ENCODE measurements around the gene KPNB1. TPM values are rescaled to one million over a fixed set of nuclear protein-coding genes. Genes with fewer than 3 reads are reported as not detected.
A peak's percentile ranks its signal among the peaks of the same experiment; 100 is the strongest.

Gene KPNB1
- polyA plus RNA-seq, 2 of the 4 experiments (the other 2 are of a cell fraction): 315 to 358 TPM

DNA sequence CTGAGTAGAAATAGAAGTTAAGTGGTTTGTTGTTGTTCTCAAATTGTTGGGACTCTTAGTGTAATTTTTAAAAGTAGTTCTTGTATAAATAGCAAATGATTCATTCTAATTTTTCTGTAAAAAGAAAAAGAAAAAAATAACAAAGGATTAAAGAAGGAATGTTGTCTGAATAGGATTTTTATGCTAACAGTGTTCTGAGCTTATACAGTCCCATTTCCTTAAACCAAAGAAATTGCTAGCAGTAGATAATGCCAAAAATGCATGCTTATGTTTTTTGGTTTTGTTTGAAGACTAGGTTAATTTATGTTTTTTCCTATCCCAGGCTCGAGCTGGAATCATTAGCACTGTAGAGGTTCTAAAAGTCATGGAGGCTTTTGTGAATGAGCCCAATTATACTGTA is 44.7 kb upstream of the KPNB1 start:
- peaks cover 7% of the 10 kb centered on the region; the same call in 2 of the 3 replicates for H3K4me1 ChIP-seq
- DNase-seq (ENCODE audit: low read depth in 1 of 2, low spot score in 1 of 2): no peak
- no peaks in the 10 kb centered on the region for H3K9me3 ChIP-seq
- 81% methylated on average over 1 of the region's 1 CpG for WGBS (ENCODE audit: missing lambda C conversion rate)
- ATAC-seq: no peak
- H3K4me2 ChIP-seq: no peak overlapping the region
- ChIA-PET POLR2A (interaction anchor here (1.2 kb wide), 1 partner anchor 105 kb away, joined by 3 read pairs; no protein-coding TSS in a partner anchor), CTCF (interaction anchor here (0.7 to 5.9 kb wide), 8 partner anchors 9 to 243 kb away, joined by 3 to 47 read pairs (median 4); no protein-coding TSS in a partner anchor)
- H3K27ac ChIP-seq: no peak overlapping the region
- TF ChIP-seq, protein P1, sequence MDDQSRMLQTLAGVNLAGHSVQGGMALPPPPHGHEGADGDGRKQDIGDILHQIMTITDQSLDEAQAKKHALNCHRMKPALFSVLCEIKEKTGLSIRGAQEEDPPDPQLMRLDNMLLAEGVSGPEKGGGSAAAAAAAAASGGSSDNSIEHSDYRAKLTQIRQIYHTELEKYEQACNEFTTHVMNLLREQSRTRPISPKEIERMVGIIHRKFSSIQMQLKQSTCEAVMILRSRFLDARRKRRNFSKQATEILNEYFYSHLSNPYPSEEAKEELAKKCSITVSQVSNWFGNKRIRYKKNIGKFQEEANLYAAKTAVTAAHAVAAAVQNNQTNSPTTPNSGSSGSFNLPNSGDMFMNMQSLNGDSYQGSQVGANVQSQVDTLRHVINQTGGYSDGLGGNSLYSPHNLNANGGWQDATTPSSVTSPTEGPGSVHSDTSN (IDR thresholded peaks at IDR 0.05): no peak
- no peak for TF ChIP-seq MAFK (IDR thresholded peaks at IDR 0.05; ENCODE audit: partially characterized antibody)
- TF ChIP-seq EP300 (IDR thresholded peaks at IDR 0.05): no peak
- TF ChIP-seq REST (IDR thresholded peaks at IDR 0.05): no peak
- TF ChIP-seq JUNB (IDR thresholded peaks at IDR 0.05): no peak
- TF ChIP-seq CHD2 (IDR thresholded peaks at IDR 0.05; ENCODE audit: low read length, partially characterized antibody): no peak
- TF ChIP-seq, protein P2, sequence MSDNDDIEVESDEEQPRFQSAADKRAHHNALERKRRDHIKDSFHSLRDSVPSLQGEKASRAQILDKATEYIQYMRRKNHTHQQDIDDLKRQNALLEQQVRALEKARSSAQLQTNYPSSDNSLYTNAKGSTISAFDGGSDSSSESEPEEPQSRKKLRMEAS (IDR thresholded peaks at IDR 0.05): no peak
- TF ChIP-seq RAD21 (conservative IDR thresholded peaks at IDR 0.05 in 1 of 2, IDR thresholded peaks at IDR 0.05 in 1 of 2): no peak
- TF ChIP-seq ZC3H11A (IDR thresholded peaks at IDR 0.05): no peak
- no peak for TF ChIP-seq ESRRA (IDR thresholded peaks at IDR 0.05; ENCODE audit: borderline replicate concordance, low read length)
- no peak for TF ChIP-seq HEYL (CRISPR knock-in tag; IDR thresholded peaks at IDR 0.05)
- TF ChIP-seq TP53 (CRISPR knock-in tag; IDR thresholded peaks at IDR 0.05): no peak
- TF ChIP-seq FOXS1 (CRISPR knock-in tag; IDR thresholded peaks at IDR 0.05): no peak
- no peak for TF ChIP-seq SMC3 (IDR thresholded peaks at IDR 0.05)
- peak; percentile 54 for FAIRE-seq
- H3K4me3 ChIP-seq: no peak overlapping the region

- ChIA-PET CTCF (interaction anchor here (1.8 to 5.9 kb wide), 3 partner anchors 8 to 11 kb away, joined by 7 to 47 read pairs (median 7); no protein-coding TSS in a partner anchor), POLR2A (no interaction called here)
- ATAC-seq: no peak
- H3K4me3 ChIP-seq: no peak overlapping the region
- H3K4me2 ChIP-seq: no peak overlapping the region
- no peak for FAIRE-seq
- H3K9me3 ChIP-seq: no peaks in the 10 kb centered on the region
- DNase-seq (ENCODE audit: low read depth in 1 of 2, low spot score in 1 of 2): no peak
- TF ChIP-seq KDM5A (IDR thresholded peaks at IDR 0.05) (no peak), MAFK (IDR thresholded peaks at IDR 0.05; ENCODE audit: partially characterized antibody) (peak; percentile 12)
- peaks cover 32% of the 10 kb centered on the region for H3K4me1 ChIP-seq
- WGBS (ENCODE audit: missing lambda C conversion rate): 91% methylated on average over 3 of the region's 3 CpGs
- no peak overlapping the region for H3K27ac ChIP-seq
Measured at GRCh38 chr17:47607481-47607880, 42.2 kb upstream of the KPNB1 start.

- ATAC-seq: no peak
- 68% methylated on average over 5 of the region's 5 CpGs for WGBS (ENCODE audit: missing lambda C conversion rate)
- ChIA-PET CTCF (interaction anchor here (1.6 kb wide), 1 partner anchor 111 kb away, joined by 11 read pairs; no protein-coding TSS in a partner anchor), POLR2A (no interaction called here)
- H3K4me1 ChIP-seq: peaks cover 39% of the 10 kb centered on the region
- H3K4me3 ChIP-seq: no peak overlapping the region
- DNase-seq (ENCODE audit: low read depth in 1 of 2, low spot score in 1 of 2): no peak
- FAIRE-seq: peak; percentile 63
- peak overlapping the region; percentile 39 to 79 for H3K27ac ChIP-seq
- peak overlapping the region; percentile 31 for H3K4me2 ChIP-seq
- H3K9me3 ChIP-seq: no peaks in the 10 kb centered on the region
- TF ChIP-seq, protein P3, sequence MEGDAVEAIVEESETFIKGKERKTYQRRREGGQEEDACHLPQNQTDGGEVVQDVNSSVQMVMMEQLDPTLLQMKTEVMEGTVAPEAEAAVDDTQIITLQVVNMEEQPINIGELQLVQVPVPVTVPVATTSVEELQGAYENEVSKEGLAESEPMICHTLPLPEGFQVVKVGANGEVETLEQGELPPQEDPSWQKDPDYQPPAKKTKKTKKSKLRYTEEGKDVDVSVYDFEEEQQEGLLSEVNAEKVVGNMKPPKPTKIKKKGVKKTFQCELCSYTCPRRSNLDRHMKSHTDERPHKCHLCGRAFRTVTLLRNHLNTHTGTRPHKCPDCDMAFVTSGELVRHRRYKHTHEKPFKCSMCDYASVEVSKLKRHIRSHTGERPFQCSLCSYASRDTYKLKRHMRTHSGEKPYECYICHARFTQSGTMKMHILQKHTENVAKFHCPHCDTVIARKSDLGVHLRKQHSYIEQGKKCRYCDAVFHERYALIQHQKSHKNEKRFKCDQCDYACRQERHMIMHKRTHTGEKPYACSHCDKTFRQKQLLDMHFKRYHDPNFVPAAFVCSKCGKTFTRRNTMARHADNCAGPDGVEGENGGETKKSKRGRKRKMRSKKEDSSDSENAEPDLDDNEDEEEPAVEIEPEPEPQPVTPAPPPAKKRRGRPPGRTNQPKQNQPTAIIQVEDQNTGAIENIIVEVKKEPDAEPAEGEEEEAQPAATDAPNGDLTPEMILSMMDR (IDR thresholded peaks at IDR 0.05): no peak
- peak; percentile 45 for TF ChIP-seq ZFP36 (IDR thresholded peaks at IDR 0.05; ENCODE audit: borderline replicate concordance, partially characterized antibody)
- TF ChIP-seq, protein P4, sequence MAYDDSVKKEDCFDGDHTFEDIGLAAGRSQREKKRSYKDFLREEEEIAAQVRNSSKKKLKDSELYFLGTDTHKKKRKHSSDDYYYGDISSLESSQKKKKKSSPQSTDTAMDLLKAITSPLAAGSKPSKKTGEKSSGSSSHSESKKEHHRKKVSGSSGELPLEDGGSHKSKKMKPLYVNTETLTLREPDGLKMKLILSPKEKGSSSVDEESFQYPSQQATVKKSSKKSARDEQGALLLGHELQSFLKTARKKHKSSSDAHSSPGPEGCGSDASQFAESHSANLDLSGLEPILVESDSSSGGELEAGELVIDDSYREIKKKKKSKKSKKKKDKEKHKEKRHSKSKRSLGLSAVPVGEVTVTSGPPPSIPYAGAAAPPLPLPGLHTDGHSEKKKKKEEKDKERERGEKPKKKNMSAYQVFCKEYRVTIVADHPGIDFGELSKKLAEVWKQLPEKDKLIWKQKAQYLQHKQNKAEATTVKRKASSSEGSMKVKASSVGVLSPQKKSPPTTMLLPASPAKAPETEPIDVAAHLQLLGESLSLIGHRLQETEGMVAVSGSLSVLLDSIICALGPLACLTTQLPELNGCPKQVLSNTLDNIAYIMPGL (CRISPR knock-in tag; IDR thresholded peaks at IDR 0.05; ENCODE audit: borderline replicate concordance): no peak
Measured at GRCh38 chr17:47611372-47612350, 38.1 kb upstream of the KPNB1 start.

Data from A549 (cell line).